GM12878 (cell line): ENCODE measurements around the gene SAPCD2. TPM values are rescaled to one million over a fixed set of nuclear protein-coding genes. Genes with fewer than 3 reads are reported as not detected.

Experiments
- ATAC-seq: fragments of 200-7000 bp; cut with Tn5 transposase; 3 replicates; pipeline ENCODE4 v1.9.1; 2020; ENCODE audit warnings: mild to moderate bottlenecking, moderate library complexity
- BruUV-seq: library from RNA; stranded (reverse); fragments of 400-500 nt; replicated peaks from 2 replicates; lab custom pipeline; 2021; lab: Mats Ljungman, UMichigan
- CTCF ChIA-PET: fragments of 300-600 bp; sonication (Branson Sonifier 250); formaldehyde crosslinking; extraction: SDS; loops from one replicate; lab custom pipeline; 2021; ENCODE audit warnings: inconsistent platforms; lab: Yijun Ruan, JAX
- POLR2A ChIA-PET: fragments of 350-600 bp; formaldehyde crosslinking; extraction: SDS; loops from one replicate; lab custom pipeline; 2021; ENCODE audit warnings: inconsistent platforms; lab: Charles Lee
- RAD21 ChIA-PET: fragments of 300-600 bp; sonication (Branson Sonifier 250); formaldehyde crosslinking; loops from one replicate; lab custom pipeline; 2023; ENCODE audit warnings: antibody characterized with exemption; ENCODE audit not compliant: unreplicated experiment; lab: Charles Lee
- SMC1A ChIA-PET: fragments of 300-600 bp; sonication (Branson Sonifier 250); formaldehyde crosslinking; loops from one replicate; lab custom pipeline; 2023; ENCODE audit not compliant: unreplicated experiment, uncharacterized antibody; lab: Charles Lee
- DNase-seq: peaks from one replicate; pipeline ENCODE4 v3.0.0-alpha.2; 2011; ENCODE audit warnings: low read depth, low spot score
- FAIRE-seq: peaks from 3 replicates; lab custom pipeline; 2011; peaks lifted over from hg19 to GRCh38; lab: Jason Lieb, UNC
- H2AFZ ChIP-seq: 2 replicates; pipeline ENCODE4 v1.6.0; 2011; ENCODE audit warnings: low read depth, low read length, control low read depth; ENCODE audit not compliant: control insufficient read depth
- H3K27ac ChIP-seq: 2 replicates; pipeline ENCODE4 v1.5.1; 2011; ENCODE audit warnings: control low read depth; ENCODE audit not compliant: control insufficient read depth, insufficient read depth
- H3K27me3 ChIP-seq, 2 experiments: replicated peaks in 1 of 2; 2 replicates each; pipeline versions ENCODE4 v1.6.0 to v1.6.1; 2011; ENCODE audit warnings: low read length in 1 of 2; ENCODE audit not compliant: control insufficient read depth in 2 of 2, insufficient read depth in 2 of 2
- H3K36me3 ChIP-seq, 2 experiments: 2 replicates each; pipeline ENCODE4 v1.5.1; 2011; ENCODE audit warnings: low read length in 1 of 2; ENCODE audit not compliant: control insufficient read depth in 2 of 2, insufficient read depth in 2 of 2
- H3K4me1 ChIP-seq: 2 replicates; pipeline ENCODE4 v1.6.1; 2011; ENCODE audit warnings: mild to moderate bottlenecking, low read length, moderate library complexity, mixed read lengths; ENCODE audit not compliant: control insufficient read depth, insufficient read depth
- H3K4me2 ChIP-seq: 2 replicates; pipeline ENCODE4 v1.6.0; 2011; ENCODE audit warnings: control low read depth; ENCODE audit not compliant: control insufficient read depth, insufficient read depth
- H3K4me3 ChIP-seq: fragments of 200-600 bp; sonication (generic); 2 replicates; pipeline ENCODE4 v1.5.1; 2016
- H3K79me2 ChIP-seq: 2 replicates; pipeline ENCODE4 v1.6.0; 2011; ENCODE audit warnings: low read length; ENCODE audit not compliant: control insufficient read depth, insufficient read depth
- H3K9ac ChIP-seq: 2 replicates; pipeline ENCODE4 v1.8.0; 2011; ENCODE audit warnings: low read length, control low read depth, mixed read lengths; ENCODE audit not compliant: control insufficient read depth, insufficient read depth
- H3K9me3 ChIP-seq: replicated peaks from 3 replicates; pipeline ENCODE4 v1.5.1; 2011; ENCODE audit warnings: mild to moderate bottlenecking, low read length; ENCODE audit not compliant: control insufficient read depth, insufficient read depth
- H4K20me1 ChIP-seq: 2 replicates; pipeline ENCODE4 v1.6.0; 2011; ENCODE audit not compliant: control insufficient read depth, insufficient read depth
- BMI1 ChIP-seq: fragments of 450-650 bp; IDR thresholded peaks from 2 replicates; pipeline ENCODE4 v1.6.1; 2016; ENCODE audit warnings: mild to moderate bottlenecking, moderate library complexity, borderline replicate concordance
- CREM ChIP-seq: IDR thresholded peaks from 2 replicates; pipeline ENCODE4 v1.6.1; 2014; ENCODE audit warnings: antibody characterized with exemption, low read depth
- EGR1 ChIP-seq, 2 experiments: IDR thresholded peaks; 1 replicate in 1 of 2; 2 replicates in 1 of 2; pipeline ENCODE4 v1.6.1; 2011 to 2012; ENCODE audit warnings: low read depth in 2 of 2, low read length in 2 of 2, borderline replicate concordance in 1 of 2, mild to moderate bottlenecking in 1 of 2, moderate library complexity in 1 of 2
- EP300 ChIP-seq, 2 experiments: fragments of 150-350 bp in 1 of 2; IDR thresholded peaks; 2 replicates each; pipeline ENCODE4 v1.6.1; 2011 to 2012; ENCODE audit warnings: low read depth in 2 of 2, low read length in 2 of 2, borderline replicate concordance in 1 of 2, improper control_type of control experiment in 1 of 2, inconsistent platforms in 1 of 2; ENCODE audit not compliant: control insufficient read depth in 1 of 2
- ESRRA ChIP-seq: IDR thresholded peaks from 2 replicates; pipeline ENCODE4 v1.6.1; 2012; ENCODE audit warnings: mild to moderate bottlenecking, low read length, improper control_type of control experiment
- MLLT1 ChIP-seq: fragments of 450-650 bp; IDR thresholded peaks from 2 replicates; pipeline ENCODE4 v1.6.1; 2016; ENCODE audit warnings: mild to moderate bottlenecking
- NBN ChIP-seq: fragments of 450-650 bp; IDR thresholded peaks from 2 replicates; pipeline ENCODE4 v1.6.1; 2016
- PBX3 ChIP-seq: IDR thresholded peaks from 2 replicates; pipeline ENCODE4 v1.6.1; 2011; ENCODE audit warnings: mild to moderate bottlenecking, low read depth, low read length, moderate library complexity; ENCODE audit not compliant: insufficient replicate concordance
- POLR2AphosphoS5 ChIP-seq: IDR thresholded peaks from 2 replicates; pipeline ENCODE4 v1.6.1; 2011; ENCODE audit warnings: mild to moderate bottlenecking, low read length, inconsistent platforms
- RELB ChIP-seq: fragments of 450-650 bp; IDR thresholded peaks from 2 replicates; pipeline ENCODE4 v1.6.1; 2017; ENCODE audit warnings: low read depth, mild to moderate bottlenecking, moderate library complexity
- RFX5 ChIP-seq: IDR thresholded peaks from 2 replicates; pipeline ENCODE4 v1.6.1; 2011; ENCODE audit warnings: low read depth, low read length, improper control_type of control experiment
- SREBF2 ChIP-seq: IDR thresholded peaks from 2 replicates; pipeline ENCODE4 v1.6.1; 2012; ENCODE audit warnings: mild to moderate bottlenecking, low read length
- ZNF24 ChIP-seq: fragments of 450-650 bp; IDR thresholded peaks from 2 replicates; pipeline ENCODE4 v1.6.1; 2017; ENCODE audit warnings: antibody characterized with exemption, mild to moderate bottlenecking
- WGBS: methylation state at CpG from one replicate; pipeline ENCODE4 v1.1.6; 2016; ENCODE audit warnings: low lambda C conversion rate; ENCODE audit not compliant: insufficient replicate concordance, insufficient coverage; ENCODE audit errors: missing lambda C conversion rate; 5-methylcytosine and 5-hydroxymethylcytosine counted together
- in situ Hi-C: fragments of 300-500 bp; cut with MboI; formaldehyde crosslinking; loops from 9 replicates; pipeline ENCODE4 v1.14.3; 2018; ENCODE audit warnings: mixed read lengths
- intact Hi-C: fragments of 100-400 bp; cut with micrococcal nuclease; formaldehyde crosslinking; loops from one replicate; pipeline ENCODE4 v1.14.2; 2022; ENCODE audit not compliant: unreplicated experiment
- polyA plus RNA-seq, 11 experiments: library from polyadenylated mRNA; depleted of rRNA in 4 of 11; unstranded in 6 of 11; stranded (reverse) in 5 of 11; fragments of >200 nt; fragmentation: Nextera tagmentation in 4 of 11; fragmentation: Illumina TruSeq in 1 of 11; extraction: Ambion mirVana in 4 of 11; extraction: Trizol in 1 of 11; gene quantifications; 1 replicate in 1 of 11; 2 replicates in 10 of 11; pipeline versions ENCODE4 v1.2.1 to v1.2.3, GENCODE V29; 2011 to 2016; ENCODE audit warnings: inconsistent platforms in 2 of 11, missing spikeins in 2 of 11, low read depth in 1 of 11
- total RNA-seq, 4 experiments: library from RNA; depleted of rRNA in 3 of 4; stranded (reverse); fragments of >200 nt in 3 of 4; fragmentation: Illumina TruSeq in 1 of 4; extraction: Trizol in 1 of 4; gene quantifications; 2 replicates each; pipeline versions ENCODE4 v1.2.1 to v1.2.3, GENCODE V29; 2013 to 2021

Gene SAPCD2
- total and polyA plus RNA-seq, 10 of the 15 experiments (the other 5 are each of a cell fraction or from before 2014, with no cell fraction given): 1.6 to 35.2 (median 7.2) TPM

GRCh38 chr9:137117269-137117731 lies 46.9 kb upstream of the SAPCD2 start:
- ChIA-PET POLR2A (no interaction called here), CTCF (interaction anchor here (1.7 to 2.6 kb wide), 3 partner anchors 21 to 110 kb away, joined by 11 to 22 read pairs (median 12); partner anchors contain the start of gene RNF224), RAD21 (interaction anchor here (1.4 kb wide), 1 partner anchor 34 kb away, joined by 4 read pairs; no protein-coding TSS in a partner anchor), SMC1A (interaction anchor here (1.7 kb wide), 1 partner anchor 109 kb away, joined by 11 read pairs; the partner anchor contains the start of genes CYSRT1 and RNF224)
- Histone ChIP-seq H3K27ac (no peak overlapping the region), H4K20me1 (no peaks in the 10 kb centered on the region), H2AFZ (no peak overlapping the region), H3K27me3 (no peaks in the 10 kb centered on the region), H3K4me1 (peaks cover 16% of the 10 kb centered on the region), H3K4me3 (no peak overlapping the region), H3K79me2 (peaks cover 2% of the 10 kb centered on the region), H3K4me2 (no peak overlapping the region), H3K9me3 (no peaks in the 10 kb centered on the region), H3K9ac (no peak overlapping the region), H3K36me3 (peaks cover 3 to 4% of the 10 kb centered on the region in 2 experiments; a peak in 2 of 4 replicates)
- FAIRE-seq (no peak), ATAC-seq (no peak), DNase-seq (no peak)
- TF ChIP-seq EP300 (IDR thresholded peaks at IDR 0.05; ENCODE audit: borderline replicate concordance in 1 of 2, control insufficient read depth in 1 of 2, low read depth in 2 of 2, low read length in 2 of 2): no peak
- no peak for TF ChIP-seq NBN
- no peak for TF ChIP-seq RFX5
- no peak for TF ChIP-seq SREBF2
- no peak for TF ChIP-seq PBX3
- no peak for TF ChIP-seq ZNF24
- no peak for TF ChIP-seq EGR1 (IDR thresholded peaks at IDR 0.05; ENCODE audit: borderline replicate concordance in 1 of 2, low read depth in 2 of 2, low read length in 2 of 2)
- TF ChIP-seq BMI1: no peak
- TF ChIP-seq MLLT1: no peak
- TF ChIP-seq ESRRA: no peak
- TF ChIP-seq RELB: no peak
- TF ChIP-seq POLR2AphosphoS5: no peak
- TF ChIP-seq CREM: no peak
- 71% methylated on average over 15 of the region's 15 CpGs for WGBS
- in situ Hi-C loops: no loop called here
- BruUV-seq: no TSS peak
- intact Hi-C loops: loop anchor here (5.0 kb wide), 2 partner anchors 35 to 50 kb away; no protein-coding TSS in a partner anchor
